AG04449 (cell line): ENCODE results near the gene SH3RF2.

Source experiments
- CTCF ChIA-PET: fragments of 350-600 bp; formaldehyde crosslinking; extraction: SDS; loops from one replicate; lab custom pipeline; 2021; ENCODE audit warnings: antibody characterized with exemption; lab: Yijun Ruan, JAX
- POLR2A ChIA-PET: fragments of 400-600, 350-600 bp; formaldehyde crosslinking; extraction: SDS; loops from one replicate; lab custom pipeline; 2020; ENCODE audit warnings: antibody characterized with exemption, inconsistent platforms; lab: Yijun Ruan, JAX
- DNase-seq: peaks from one replicate; pipeline ENCODE4 v3.0.0-alpha.2; 2010; ENCODE audit warnings: low read depth, low spot score
- H3K4me3 ChIP-seq: 2 replicates; pipeline ENCODE4 v1.5.1; 2011; ENCODE audit warnings: low read depth, mild to moderate bottlenecking, control low read depth, low read length
- CTCF ChIP-seq: IDR thresholded peaks from one replicate; pipeline ENCODE4 v1.5.1; 2011; ENCODE audit warnings: mild to moderate bottlenecking, moderate library complexity, low read length, control low read depth, inconsistent platforms; ENCODE audit not compliant: insufficient read depth; ENCODE audit errors: missing control alignments

SH3RF2 gene

GRCh38 chr5:145902421-145902820 lies 34.0 kb upstream of the SH3RF2 start:
- TF ChIP-seq CTCF = no peak
- ChIA-PET POLR2A (no interaction called here), CTCF (interaction anchor here (1.5 to 3.3 kb wide), 4 partner anchors 15 to 147 kb away, joined by 4 to 28 read pairs (median 6); no protein-coding TSS in a partner anchor)

GRCh38 chr5:145903113-145903512 lies 33.3 kb upstream of the SH3RF2 start:
- CTCF ChIA-PET = interaction anchor here (1.5 to 3.3 kb wide), 4 partner anchors 13 to 77 kb away, joined by 4 to 28 read pairs (median 5); no protein-coding TSS in a partner anchor
- H3K4me3 ChIP-seq = no peak overlapping the region
- POLR2A ChIA-PET = interaction anchor here (0.6 kb wide), 1 partner anchor 34 kb away, joined by 4 read pairs; no protein-coding TSS in a partner anchor
- TF ChIP-seq CTCF = peak; percentile 15
- DNase-seq = no peak

More at GRCh38 chr5:145902421-145902820, 34.0 kb upstream of the SH3RF2 start:
- DNase-seq = peak; percentile 46
- H3K4me3 ChIP-seq = no peak overlapping the region

DNA sequence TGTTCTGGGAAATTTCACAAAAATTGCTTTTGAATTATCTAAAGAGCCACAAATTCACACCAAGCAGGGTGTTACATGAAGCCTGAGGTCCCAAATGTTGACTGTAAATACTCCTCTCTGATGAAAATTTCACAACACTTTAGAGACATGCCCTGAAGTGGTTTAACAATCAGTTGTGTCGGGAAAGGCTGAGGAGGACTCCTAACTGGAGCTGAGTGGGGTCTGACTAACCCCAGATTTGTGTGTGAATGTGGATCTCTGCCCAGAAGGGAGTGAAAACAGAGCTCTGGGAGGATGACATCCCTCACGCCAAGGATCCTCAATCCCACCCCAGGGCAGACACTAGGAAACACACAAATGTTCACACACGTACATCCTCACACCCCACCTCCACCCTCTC lies 32.5 kb upstream of the SH3RF2 start:
- peak; percentile 42 for DNase-seq
- no peak for TF ChIP-seq CTCF
- H3K4me3 ChIP-seq = no peak overlapping the region
- ChIA-PET CTCF (interaction anchor here (1.5 to 3.3 kb wide), 4 partner anchors 12 to 19 kb away, joined by 4 to 28 read pairs (median 6); no protein-coding TSS in a partner anchor), POLR2A (interaction anchor here (0.6 kb wide), 1 partner anchor 33 kb away, joined by 4 read pairs; no protein-coding TSS in a partner anchor)

- POLR2A ChIA-PET = interaction anchor here (0.6 kb wide), 1 partner anchor 49 kb away, joined by 3 read pairs; no protein-coding TSS in a partner anchor
- no peak overlapping the region for H3K4me3 ChIP-seq
- CTCF ChIA-PET = interaction anchor here (1.8 kb wide), 1 partner anchor 17 kb away, joined by 8 read pairs; no protein-coding TSS in a partner anchor
- no peak for TF ChIP-seq CTCF
- DNase-seq = no peak
Measured at GRCh38 chr5:145904743-145905142, 31.6 kb upstream of the SH3RF2 start.

- ChIA-PET POLR2A (no interaction called here), CTCF (interaction anchor here (0.7 to 1.1 kb wide), 4 partner anchors 18 to 143 kb away, joined by 3 to 6 read pairs (median 4); no protein-coding TSS in a partner anchor)
- TF ChIP-seq CTCF = no peak
- H3K4me3 ChIP-seq = no peak overlapping the region
- DNase-seq = no peak
Measured at GRCh38 chr5:145906401-145906800, 30.0 kb upstream of the SH3RF2 start.

GRCh38 chr5:145908206-145908960 lies 28.0 kb upstream of the SH3RF2 start:
- POLR2A ChIA-PET = no interaction called here
- no peak overlapping the region for H3K4me3 ChIP-seq
- CTCF ChIA-PET = interaction anchor here (1.0 to 2.5 kb wide), 6 partner anchors 13 to 141 kb away, joined by 3 to 14 read pairs (median 4); no protein-coding TSS in a partner anchor
- DNase-seq = no peak
- no peak for TF ChIP-seq CTCF
